ENCODE data around the gene AK6.
"Not testable (repeated sequence)": the region's sequence is repeated elsewhere in the genome, so short reads cannot be mapped to it uniquely, and the experiment has no call there.

The AK6 gene

GRCh38 chr5:69335341-69335935 lies 33.9 kb downstream of the AK6 start:
- DNase-seq (ENCODE audit: low spot score), result no peak

- peak; percentile 80 for DNase-seq (ENCODE audit: low spot score)
Measured at GRCh38 chr5:69334793-69335268, 34.5 kb downstream of the AK6 start.

- not testable (repeated sequence) for DNase-seq (ENCODE audit: low spot score)
Measured at GRCh38 chr5:69333668-69334315, 35.5 kb downstream of the AK6 start.

GRCh38 chr5:69331528-69332445 lies 37.5 kb downstream of the AK6 start:
- DNase-seq (ENCODE audit: low spot score), result peak; percentile 35

- no peak for DNase-seq (ENCODE audit: low spot score)
Measured at GRCh38 chr5:69329905-69330489, 39.3 kb downstream of the AK6 start.

- no peak for DNase-seq (ENCODE audit: low spot score)
Measured at GRCh38 chr5:69326365-69326764, 43.0 kb downstream of the AK6 start.

- no peak for DNase-seq (ENCODE audit: low spot score)
Measured at GRCh38 chr5:69317391-69317790, 51.9 kb downstream of the AK6 start.

- no peak for DNase-seq (ENCODE audit: low spot score)
Measured at GRCh38 chr5:69315972-69316371, 53.3 kb downstream of the AK6 start.

GRCh38 chr5:69313428-69313827 lies 55.9 kb downstream of the AK6 start:
- DNase-seq (ENCODE audit: low spot score), result no peak

GRCh38 chr5:69312459-69313160 lies 56.7 kb downstream of the AK6 start:
- DNase-seq (ENCODE audit: low spot score), result no peak

GRCh38 chr5:69309380-69309779 lies 59.9 kb downstream of the AK6 start:
- DNase-seq (ENCODE audit: low spot score), result no peak

GRCh38 chr5:69308046-69308553 lies 61.2 kb downstream of the AK6 start:
- no peak for DNase-seq (ENCODE audit: low spot score)

- no peak for DNase-seq (ENCODE audit: low spot score)
Measured at GRCh38 chr5:69305512-69305911, 63.8 kb downstream of the AK6 start.
